ENCODE data around the gene GRIK5.

The GRIK5 gene

DNA sequence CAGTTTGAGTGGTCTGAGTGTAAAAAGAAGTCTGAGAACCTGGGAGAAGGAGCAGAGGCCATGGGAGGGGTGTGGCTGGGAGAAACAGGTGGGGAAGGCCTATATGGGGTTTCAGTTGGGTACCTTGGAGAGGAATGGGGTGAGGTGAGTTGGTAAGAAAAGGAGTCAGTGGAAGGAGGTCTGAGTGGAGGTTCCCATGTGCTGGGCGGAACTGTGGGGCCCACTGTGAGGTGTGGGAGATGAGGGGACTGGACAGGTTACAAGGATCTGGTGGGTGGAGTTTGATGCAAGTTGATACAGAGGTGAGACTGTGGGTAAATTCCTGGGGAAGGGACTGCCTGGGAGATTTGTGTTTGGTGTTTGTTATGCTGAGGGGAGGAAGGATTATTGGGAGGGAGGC lies 8.1 kb upstream of the GRIK5 start:
- Histone ChIP-seq H3K27me3 (ENCODE audit: insufficient read depth, poor library complexity, severe bottlenecking) (no peaks in the 10 kb centered on the region), H3K9me3 (ENCODE audit: severe bottlenecking) (no peaks in the 10 kb centered on the region), H3K36me3 (ENCODE audit: low read depth) (peaks cover 36% of the 10 kb centered on the region), H3K4me3 (ENCODE audit: severe bottlenecking) (no peak overlapping the region), H3K4me1 (ENCODE audit: insufficient read depth, poor library complexity, severe bottlenecking) (peaks cover 2% of the 10 kb centered on the region), H3K27ac (ENCODE audit: poor library complexity, severe bottlenecking) (no peak overlapping the region)
- no peak for ATAC-seq (ENCODE audit: low read depth)
- no peak for DNase-seq (ENCODE audit: low spot score)
- TF ChIP-seq, protein P1, sequence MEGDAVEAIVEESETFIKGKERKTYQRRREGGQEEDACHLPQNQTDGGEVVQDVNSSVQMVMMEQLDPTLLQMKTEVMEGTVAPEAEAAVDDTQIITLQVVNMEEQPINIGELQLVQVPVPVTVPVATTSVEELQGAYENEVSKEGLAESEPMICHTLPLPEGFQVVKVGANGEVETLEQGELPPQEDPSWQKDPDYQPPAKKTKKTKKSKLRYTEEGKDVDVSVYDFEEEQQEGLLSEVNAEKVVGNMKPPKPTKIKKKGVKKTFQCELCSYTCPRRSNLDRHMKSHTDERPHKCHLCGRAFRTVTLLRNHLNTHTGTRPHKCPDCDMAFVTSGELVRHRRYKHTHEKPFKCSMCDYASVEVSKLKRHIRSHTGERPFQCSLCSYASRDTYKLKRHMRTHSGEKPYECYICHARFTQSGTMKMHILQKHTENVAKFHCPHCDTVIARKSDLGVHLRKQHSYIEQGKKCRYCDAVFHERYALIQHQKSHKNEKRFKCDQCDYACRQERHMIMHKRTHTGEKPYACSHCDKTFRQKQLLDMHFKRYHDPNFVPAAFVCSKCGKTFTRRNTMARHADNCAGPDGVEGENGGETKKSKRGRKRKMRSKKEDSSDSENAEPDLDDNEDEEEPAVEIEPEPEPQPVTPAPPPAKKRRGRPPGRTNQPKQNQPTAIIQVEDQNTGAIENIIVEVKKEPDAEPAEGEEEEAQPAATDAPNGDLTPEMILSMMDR (IDR thresholded peaks at IDR 0.05; ENCODE audit: poor library complexity, severe bottlenecking): no peak

DNA sequence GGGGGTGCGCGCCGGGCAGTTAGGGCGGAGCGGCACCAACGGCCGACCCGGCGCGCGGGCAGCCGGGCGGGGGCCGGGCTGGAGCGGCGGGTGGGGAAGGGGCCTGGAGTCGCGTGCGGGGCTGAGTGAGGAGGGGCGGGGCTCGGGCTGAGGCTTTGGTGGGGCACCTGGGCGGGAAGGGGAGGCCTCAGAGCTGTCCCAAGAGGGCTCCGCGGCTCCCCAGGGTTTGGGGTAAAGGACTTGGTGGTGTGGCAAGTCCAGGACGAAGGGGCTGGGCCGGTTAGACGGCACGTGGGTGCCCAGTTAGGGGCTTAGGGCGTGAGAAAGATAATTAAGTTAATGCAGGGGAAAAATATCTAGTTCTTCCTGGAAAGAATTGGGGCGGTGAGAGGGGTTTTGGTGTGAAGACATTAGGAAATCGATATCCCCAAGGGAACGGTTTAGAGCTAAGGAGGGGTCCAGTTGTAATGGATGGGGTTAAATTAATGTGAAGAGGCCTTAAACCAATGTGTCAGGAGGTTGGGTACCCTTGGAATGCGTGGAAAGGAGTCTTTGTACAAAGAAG lies 6.5 kb upstream of the GRIK5 start:
- ATAC-seq (ENCODE audit: low read depth) (no peak), DNase-seq (ENCODE audit: low spot score) (no peak)
- Histone ChIP-seq H3K4me3 (ENCODE audit: severe bottlenecking) (peak overlapping the region; percentile 88), H3K9me3 (ENCODE audit: severe bottlenecking) (no peaks in the 10 kb centered on the region), H3K27ac (ENCODE audit: poor library complexity, severe bottlenecking) (peak overlapping the region; percentile 60), H3K27me3 (ENCODE audit: insufficient read depth, poor library complexity, severe bottlenecking) (no peaks in the 10 kb centered on the region), H3K36me3 (ENCODE audit: low read depth) (peaks cover 28% of the 10 kb centered on the region), H3K4me1 (ENCODE audit: insufficient read depth, poor library complexity, severe bottlenecking) (peaks cover 2% of the 10 kb centered on the region)
- TF ChIP-seq, protein P1 (IDR thresholded peaks at IDR 0.05; ENCODE audit: poor library complexity, severe bottlenecking): no peak

DNA sequence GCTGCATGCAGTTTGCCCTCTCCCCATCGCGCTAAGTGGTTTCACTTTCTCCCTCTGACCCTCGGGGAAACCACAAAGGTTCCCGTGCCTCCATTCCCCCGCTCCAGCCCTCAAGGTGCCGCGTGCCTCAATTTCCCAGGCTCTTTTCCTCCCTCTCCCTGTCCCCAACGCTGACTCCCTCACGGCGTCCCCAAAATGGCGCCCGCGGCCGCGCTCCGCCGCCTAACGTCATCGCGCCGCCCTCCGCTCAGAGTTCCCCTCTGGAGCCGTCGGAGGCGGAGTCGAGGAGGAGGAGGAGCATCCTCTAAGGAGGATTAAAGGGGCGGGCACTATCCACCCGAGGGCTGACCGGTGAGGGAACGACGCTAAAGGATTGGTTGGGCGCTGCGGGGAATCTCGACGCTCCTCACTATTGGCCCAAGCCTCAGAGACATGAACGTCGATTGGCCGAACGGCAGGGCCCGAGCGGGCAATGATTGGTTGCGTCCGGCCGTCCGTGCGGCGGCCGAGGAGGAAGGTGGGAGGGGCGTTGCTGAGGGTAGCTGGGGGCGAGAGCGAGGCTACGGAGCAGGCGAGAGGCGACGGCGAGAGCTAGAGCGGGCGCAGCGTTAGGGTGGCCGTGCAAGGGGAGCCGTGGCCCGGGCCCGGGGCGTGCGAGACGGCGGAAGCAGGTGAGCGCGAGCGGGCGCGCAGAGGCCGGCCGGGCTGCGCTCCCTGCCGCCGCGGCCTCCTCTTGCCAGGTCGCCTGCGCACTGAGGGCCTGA lies 5.8 kb upstream of the GRIK5 start, which contains the start of gene ZNF574:
Gene ZNF574 (plus strand): TSS at position 551 of the 764 bp plus-strand sequence. CDS start 2,441 bp downstream, outside the sequence.
- H3K4me1 ChIP-seq (ENCODE audit: insufficient read depth, poor library complexity, severe bottlenecking): peaks cover 2% of the 10 kb centered on the region
- DNase-seq (ENCODE audit: low spot score) (peak; percentile 99), ATAC-seq (ENCODE audit: low read depth) (peak; percentile 99)
- peak within 1 kb of the TSS; percentile 88 for H3K4me3 ChIP-seq (ENCODE audit: severe bottlenecking)
- H3K27me3 ChIP-seq (ENCODE audit: insufficient read depth, poor library complexity, severe bottlenecking): no peaks in the 10 kb centered on the region
- TF ChIP-seq, protein P1 (IDR thresholded peaks at IDR 0.05; ENCODE audit: poor library complexity, severe bottlenecking): no peak
- H3K9me3 ChIP-seq (ENCODE audit: severe bottlenecking): no peaks in the 10 kb centered on the region
- H3K27ac ChIP-seq (ENCODE audit: poor library complexity, severe bottlenecking): peak within 1 kb of the TSS; percentile 60
- H3K36me3 ChIP-seq (ENCODE audit: low read depth): peaks cover 21% of the 10 kb centered on the region

DNA sequence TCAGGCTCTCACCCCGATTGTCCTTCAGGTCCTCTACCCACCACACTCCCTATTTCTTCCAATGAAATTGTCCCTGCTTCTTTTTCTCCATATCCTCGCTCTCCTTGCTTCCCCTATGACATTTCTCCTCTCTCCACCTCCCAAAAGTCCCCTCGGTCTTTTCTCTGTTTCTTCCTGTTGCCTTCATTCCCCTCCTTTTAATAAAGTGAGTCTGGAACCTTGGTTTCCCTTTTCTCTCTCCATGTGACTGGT lies 5.3 kb upstream of the GRIK5 start:
- H3K27me3 ChIP-seq (ENCODE audit: insufficient read depth, poor library complexity, severe bottlenecking): no peaks in the 10 kb centered on the region
- peaks cover 2% of the 10 kb centered on the region for H3K4me1 ChIP-seq (ENCODE audit: insufficient read depth, poor library complexity, severe bottlenecking)
- no peak for DNase-seq (ENCODE audit: low spot score)
- no peak for ATAC-seq (ENCODE audit: low read depth)
- peaks cover 16% of the 10 kb centered on the region for H3K36me3 ChIP-seq (ENCODE audit: low read depth)
- peak overlapping the region; percentile 88 for H3K4me3 ChIP-seq (ENCODE audit: severe bottlenecking)
- TF ChIP-seq, protein P1 (IDR thresholded peaks at IDR 0.05; ENCODE audit: poor library complexity, severe bottlenecking): no peak
- H3K9me3 ChIP-seq (ENCODE audit: severe bottlenecking): no peaks in the 10 kb centered on the region
- H3K27ac ChIP-seq (ENCODE audit: poor library complexity, severe bottlenecking): peak overlapping the region; percentile 60
